HTR-8/SVneo (cell line): ENCODE data around the gene CSF1.

ENCODE experiments used
- DNase-seq: peaks from one replicate; pipeline ENCODE4 v3.0.0; 2011; ENCODE audit warnings: low spot score, mixed read lengths; ENCODE audit not compliant: insufficient read length
- FAIRE-seq: peaks from 2 replicates; lab custom pipeline; 2011; peaks lifted over from hg19 to GRCh38; lab: Jason Lieb, UNC

Gene CSF1

DNA sequence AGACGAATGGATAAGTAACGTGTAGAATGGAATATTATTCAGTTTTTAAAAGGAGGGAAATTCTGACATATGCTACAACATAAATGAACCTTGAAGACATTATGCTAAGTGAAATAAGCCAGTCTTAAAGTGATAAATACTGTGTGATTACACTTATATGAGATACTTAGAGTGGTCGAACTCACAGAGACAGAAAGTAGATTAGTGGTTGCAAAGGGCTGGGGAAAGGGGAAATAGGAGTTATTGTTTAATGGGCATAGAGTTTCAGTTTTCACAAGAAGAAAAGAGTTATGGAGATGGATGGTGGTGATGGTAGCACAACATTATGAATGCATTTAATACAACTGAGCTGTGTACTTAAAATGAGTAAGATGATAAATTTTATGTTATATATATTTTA lies 59.3 kb downstream of the CSF1 start:
- FAIRE-seq = no peak
- DNase-seq = no peak

- DNase-seq (no peak), FAIRE-seq (no peak)
Measured at GRCh38 chr1:109971559-109971958, 60.9 kb downstream of the CSF1 start.

GRCh38 chr1:109974191-109974590 lies 63.5 kb downstream of the CSF1 start:
- FAIRE-seq (no peak), DNase-seq (no peak)

DNA sequence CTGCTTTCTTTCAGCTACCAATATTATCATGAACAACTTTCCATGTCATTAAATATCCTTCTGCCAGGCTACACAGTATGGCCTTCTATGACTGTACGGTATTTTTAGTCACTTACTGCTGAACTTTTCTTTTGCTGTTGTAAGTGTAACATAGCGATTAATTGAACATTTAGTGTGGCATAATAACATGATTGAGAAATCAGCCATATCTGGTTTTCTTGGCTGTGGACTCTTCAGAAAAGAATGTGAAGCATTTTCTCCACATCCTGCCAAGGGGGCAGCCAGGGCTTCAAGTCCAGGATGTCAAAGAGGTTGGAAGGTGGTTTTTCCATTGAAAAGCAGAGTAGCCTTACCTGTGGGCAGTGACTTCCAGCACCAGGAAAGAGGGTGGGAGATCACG lies 65.1 kb downstream of the CSF1 start:
- FAIRE-seq (no peak), DNase-seq (peak; percentile 56)

- DNase-seq = no peak
- no peak for FAIRE-seq
Measured at GRCh38 chr1:109976762-109977161, 66.1 kb downstream of the CSF1 start.

- no peak for FAIRE-seq
- no peak for DNase-seq
Measured at GRCh38 chr1:109977225-109977624, 66.6 kb downstream of the CSF1 start.

GRCh38 chr1:109977657-109978378 lies 67.2 kb downstream of the CSF1 start:
- FAIRE-seq = no peak

GRCh38 chr1:109978761-109979488 lies 68.3 kb downstream of the CSF1 start:
- no peak for FAIRE-seq
- DNase-seq = no peak

More at GRCh38 chr1:109977657-109978378, 67.2 kb downstream of the CSF1 start:
- no peak for DNase-seq

- DNase-seq (no peak), FAIRE-seq (no peak)
Measured at GRCh38 chr1:109979489-109980091, 68.9 kb downstream of the CSF1 start.
